GM12891 (cell line): ENCODE data around the gene DLX4.

Experiments
- POLR2A ChIP-seq: IDR thresholded peaks from 2 replicates; pipeline ENCODE4 v1.6.1; 2011; ENCODE audit warnings: low read depth, low read length, control low read depth
- POLR2AphosphoS5 ChIP-seq: IDR thresholded peaks from 2 replicates; pipeline ENCODE4 v1.6.1; 2011; ENCODE audit warnings: low read depth, low read length, control low read depth
- TAF1 ChIP-seq: IDR thresholded peaks from 2 replicates; pipeline ENCODE4 v1.6.1; 2011; ENCODE audit warnings: low read depth, low read length, control low read depth

DNA sequence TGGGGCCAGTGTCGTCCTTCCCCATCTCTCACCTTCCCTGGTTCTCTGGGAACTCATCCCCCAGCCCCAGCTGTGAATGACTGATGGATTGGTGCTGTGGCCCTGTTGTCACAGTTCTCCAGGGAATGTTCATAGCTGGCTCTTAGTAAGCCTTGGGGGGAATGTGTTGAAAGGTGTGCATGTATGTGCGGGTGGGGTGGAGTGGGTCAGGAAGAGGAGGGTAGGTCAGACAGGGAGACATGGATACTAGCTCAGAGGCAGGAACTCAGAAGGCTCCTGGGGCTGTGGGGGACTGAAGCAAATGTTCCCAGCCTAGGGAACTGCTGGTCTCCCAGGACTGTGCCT lies 4.3 kb downstream of the DLX4 start:
- TF ChIP-seq TAF1 = no peak
- no peak for TF ChIP-seq POLR2A
- TF ChIP-seq POLR2AphosphoS5 = no peak
